ENCODE results near the gene TTC3. TPM values are rescaled to one million over a fixed set of nuclear protein-coding genes. Genes with fewer than 3 reads are reported as not detected.

Gene TTC3
- total RNA-seq, 1 experiment from 2014 or later: 71.5 TPM

GRCh38 chr21:37085726-37086125 lies 12.7 kb downstream of the TTC3 start:
- DNase-seq (ENCODE audit: low read depth, low spot score) (no peak), ATAC-seq (no peak)
- Histone ChIP-seq H4K20me1 (ENCODE audit: insufficient read depth) (0 out of 2 replicates have a peak, but pooled peaks cover 3% of the 10 kb centered on the region), H3K4me3 (replicated peaks in 1 of 2; ENCODE audit: low read depth in 1 of 2, low read length in 2 of 2) (no peak overlapping the region), H3K27ac (ENCODE audit: low read depth, low read length) (no peak overlapping the region), H3K9me3 (ENCODE audit: control insufficient read depth in 1 of 2, insufficient read depth in 1 of 2, low read depth in 1 of 2, low read length in 2 of 2) (no peaks in the 10 kb centered on the region), H2AFZ (ENCODE audit: low read depth, low read length, poor library complexity, severe bottlenecking) (no peak overlapping the region), H3K4me2 (ENCODE audit: low read length) (no peak overlapping the region), H3K27me3 (ENCODE audit: insufficient read depth, low read length) (no peaks in the 10 kb centered on the region), H3K4me1 (ENCODE audit: control insufficient read depth in 1 of 2, insufficient read depth in 2 of 2, low read length in 2 of 2) (peaks cover 3 to 9% of the 10 kb centered on the region in 2 experiments; a peak in 2 of 4 replicates), H3K9ac (ENCODE audit: low read length) (no peak overlapping the region), H3K9me2 (ENCODE audit: insufficient read depth) (no peaks in the 10 kb centered on the region), H3K79me2 (ENCODE audit: insufficient read depth, low read length) (peaks cover 94% of the 10 kb centered on the region), H3K36me3 (ENCODE audit: control insufficient read depth in 1 of 2, insufficient read depth in 2 of 2, low read length in 2 of 2) (peaks cover 0 to 8% of the 10 kb centered on the region in 2 experiments; a peak in 1 of 4 replicates)
- POLR2A ChIA-PET: no interaction called here
- no TSS peak for BruUV-seq (replicated peaks)
- RAD21 ChIA-PET (ENCODE audit: low non-redundant PET in 1 of 2, low total read pairs in 2 of 2, uncharacterized antibody in 2 of 2, unreplicated experiment in 2 of 2): interaction anchor here in 1 of 2 experiments (0.7 kb wide), 1 partner anchor 155 kb away, joined by 3 read pairs; no protein-coding TSS in a partner anchor
- intact Hi-C loops (cut with micrococcal nuclease): loop anchor here (2.0 kb wide), 1 partner anchor 109 kb away; no protein-coding TSS in a partner anchor
- TF ChIP-seq CBX3 (IDR thresholded peaks at IDR 0.05; ENCODE audit: low read depth) (no peak), ZFX (IDR thresholded peaks at IDR 0.05) (no peak), ZNF274 (IDR thresholded peaks at IDR 0.05; ENCODE audit: low read depth, low read length) (no peak), ELF1 (IDR thresholded peaks at IDR 0.05; ENCODE audit: borderline replicate concordance, low read depth) (no peak), EZH2phosphoT487 (IDR thresholded peaks at IDR 0.05; ENCODE audit: borderline replicate concordance) (no peak), TCF7L2 (IDR thresholded peaks at IDR 0.05; ENCODE audit: borderline replicate concordance, extremely low read depth, insufficient read depth, insufficient read length) (no peak), SRF (IDR thresholded peaks at IDR 0.05; ENCODE audit: low read depth) (no peak), SP1 (IDR thresholded peaks at IDR 0.05; ENCODE audit: low read depth) (no peak), SIN3A (IDR thresholded peaks at IDR 0.05; ENCODE audit: low read depth) (no peak), FOSL1 (IDR thresholded peaks at IDR 0.05; ENCODE audit: low read depth) (no peak), POLR2A (IDR thresholded peaks at IDR 0.05; ENCODE audit: borderline replicate concordance, extremely low read depth, insufficient read depth, insufficient read length) (no peak), RAD21 (IDR thresholded peaks at IDR 0.05; ENCODE audit: low read depth) (no peak), EGR1 (IDR thresholded peaks at IDR 0.05; ENCODE audit: low read depth) (no peak), YY1 (IDR thresholded peaks at IDR 0.05; ENCODE audit: extremely low read depth, insufficient replicate concordance, low read depth, low read length) (no peak), POLR2AphosphoS5 (IDR thresholded peaks at IDR 0.05; ENCODE audit: low read depth, low read length) (no peak)
- TF ChIP-seq, protein P1, sequence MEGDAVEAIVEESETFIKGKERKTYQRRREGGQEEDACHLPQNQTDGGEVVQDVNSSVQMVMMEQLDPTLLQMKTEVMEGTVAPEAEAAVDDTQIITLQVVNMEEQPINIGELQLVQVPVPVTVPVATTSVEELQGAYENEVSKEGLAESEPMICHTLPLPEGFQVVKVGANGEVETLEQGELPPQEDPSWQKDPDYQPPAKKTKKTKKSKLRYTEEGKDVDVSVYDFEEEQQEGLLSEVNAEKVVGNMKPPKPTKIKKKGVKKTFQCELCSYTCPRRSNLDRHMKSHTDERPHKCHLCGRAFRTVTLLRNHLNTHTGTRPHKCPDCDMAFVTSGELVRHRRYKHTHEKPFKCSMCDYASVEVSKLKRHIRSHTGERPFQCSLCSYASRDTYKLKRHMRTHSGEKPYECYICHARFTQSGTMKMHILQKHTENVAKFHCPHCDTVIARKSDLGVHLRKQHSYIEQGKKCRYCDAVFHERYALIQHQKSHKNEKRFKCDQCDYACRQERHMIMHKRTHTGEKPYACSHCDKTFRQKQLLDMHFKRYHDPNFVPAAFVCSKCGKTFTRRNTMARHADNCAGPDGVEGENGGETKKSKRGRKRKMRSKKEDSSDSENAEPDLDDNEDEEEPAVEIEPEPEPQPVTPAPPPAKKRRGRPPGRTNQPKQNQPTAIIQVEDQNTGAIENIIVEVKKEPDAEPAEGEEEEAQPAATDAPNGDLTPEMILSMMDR (IDR thresholded peaks at IDR 0.05 in 2 of 3, conservative IDR thresholded peaks at IDR 0.05 in 1 of 3; ENCODE audit: borderline replicate concordance in 1 of 3, insufficient read depth in 1 of 3, low read depth in 2 of 3, low read length in 2 of 3): no peak
- TF ChIP-seq, protein P2, sequence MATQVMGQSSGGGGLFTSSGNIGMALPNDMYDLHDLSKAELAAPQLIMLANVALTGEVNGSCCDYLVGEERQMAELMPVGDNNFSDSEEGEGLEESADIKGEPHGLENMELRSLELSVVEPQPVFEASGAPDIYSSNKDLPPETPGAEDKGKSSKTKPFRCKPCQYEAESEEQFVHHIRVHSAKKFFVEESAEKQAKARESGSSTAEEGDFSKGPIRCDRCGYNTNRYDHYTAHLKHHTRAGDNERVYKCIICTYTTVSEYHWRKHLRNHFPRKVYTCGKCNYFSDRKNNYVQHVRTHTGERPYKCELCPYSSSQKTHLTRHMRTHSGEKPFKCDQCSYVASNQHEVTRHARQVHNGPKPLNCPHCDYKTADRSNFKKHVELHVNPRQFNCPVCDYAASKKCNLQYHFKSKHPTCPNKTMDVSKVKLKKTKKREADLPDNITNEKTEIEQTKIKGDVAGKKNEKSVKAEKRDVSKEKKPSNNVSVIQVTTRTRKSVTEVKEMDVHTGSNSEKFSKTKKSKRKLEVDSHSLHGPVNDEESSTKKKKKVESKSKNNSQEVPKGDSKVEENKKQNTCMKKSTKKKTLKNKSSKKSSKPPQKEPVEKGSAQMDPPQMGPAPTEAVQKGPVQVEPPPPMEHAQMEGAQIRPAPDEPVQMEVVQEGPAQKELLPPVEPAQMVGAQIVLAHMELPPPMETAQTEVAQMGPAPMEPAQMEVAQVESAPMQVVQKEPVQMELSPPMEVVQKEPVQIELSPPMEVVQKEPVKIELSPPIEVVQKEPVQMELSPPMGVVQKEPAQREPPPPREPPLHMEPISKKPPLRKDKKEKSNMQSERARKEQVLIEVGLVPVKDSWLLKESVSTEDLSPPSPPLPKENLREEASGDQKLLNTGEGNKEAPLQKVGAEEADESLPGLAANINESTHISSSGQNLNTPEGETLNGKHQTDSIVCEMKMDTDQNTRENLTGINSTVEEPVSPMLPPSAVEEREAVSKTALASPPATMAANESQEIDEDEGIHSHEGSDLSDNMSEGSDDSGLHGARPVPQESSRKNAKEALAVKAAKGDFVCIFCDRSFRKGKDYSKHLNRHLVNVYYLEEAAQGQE (IDR thresholded peaks at IDR 0.05; ENCODE audit: low read depth): no peak
- TF ChIP-seq, protein P3, sequence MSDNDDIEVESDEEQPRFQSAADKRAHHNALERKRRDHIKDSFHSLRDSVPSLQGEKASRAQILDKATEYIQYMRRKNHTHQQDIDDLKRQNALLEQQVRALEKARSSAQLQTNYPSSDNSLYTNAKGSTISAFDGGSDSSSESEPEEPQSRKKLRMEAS (IDR thresholded peaks at IDR 0.05): no peak
- CTCF ChIA-PET: interaction anchor here (0.7 to 1.7 kb wide), 2 partner anchors 15 to 109 kb away, joined by 4 to 10 read pairs; no protein-coding TSS in a partner anchor

All from HCT116 (cell line).